Measurements from ENCODE around the gene CHRM5. TPM values are rescaled to one million over a fixed set of nuclear protein-coding genes. Genes with fewer than 3 reads are reported as not detected.

Gene CHRM5
- total and polyA plus RNA-seq, 2 of the 8 experiments (the other 6 are each of a cell fraction or from before 2014, with no cell fraction given) = not detected

GRCh38 chr15:34046471-34047145 lies 78.3 kb downstream of the CHRM5 start:
- no peak overlapping the region for H3K27ac ChIP-seq (ENCODE audit: low read depth, low read length)
- no peaks in the 10 kb centered on the region for H3K4me1 ChIP-seq (replicated peaks in 1 of 4; ENCODE audit: control insufficient read depth in 3 of 4, insufficient read depth in 4 of 4, low read length in 3 of 4)
- no peak overlapping the region for H4K8ac ChIP-seq (ENCODE audit: extremely low read depth, insufficient read depth, low read length)
- CTCF ChIA-PET (ENCODE audit: partially characterized antibody) = interaction anchor here (0.5 to 1.4 kb wide), 2 partner anchors 12 to 1330 kb away, joined by 3 to 4 read pairs; no protein-coding TSS in a partner anchor
- H3K18ac ChIP-seq (ENCODE audit: extremely low read depth, low read length) = no peak overlapping the region
- TF ChIP-seq NANOG (IDR thresholded peaks at IDR 0.05; ENCODE audit: insufficient read depth, low read depth, low read length, poor library complexity, severe bottlenecking) (no peak), TAF1 (IDR thresholded peaks at IDR 0.05; ENCODE audit: low read depth, low read length) (no peak), TAF7 (optimal IDR thresholded peaks at IDR 0.05; ENCODE audit: borderline replicate concordance, low read depth, low read length) (no peak), TCF12 (IDR thresholded peaks at IDR 0.05; ENCODE audit: low read depth, low read length) (no peak), MAFK (IDR thresholded peaks at IDR 0.05; ENCODE audit: low read depth, low read length) (no peak), NRF1 (IDR thresholded peaks at IDR 0.05; ENCODE audit: low read depth, low read length) (no peak)
- H3K23me2 ChIP-seq (ENCODE audit: low read depth, low read length) = no peaks in the 10 kb centered on the region
- H4K91ac ChIP-seq (replicated peaks; ENCODE audit: insufficient read length, low read length) = no peak overlapping the region
- H3K4me3 ChIP-seq (ENCODE audit: extremely low read depth in 1 of 4, insufficient read depth in 2 of 4, low read depth in 3 of 4, low read length in 4 of 4) = no peak overlapping the region
- DNase-seq (ENCODE audit: low read depth in 1 of 2, low spot score in 2 of 2) (no peak), FAIRE-seq (no peak)
- H4K20me1 ChIP-seq (replicated peaks in 1 of 2; ENCODE audit: control insufficient read depth in 1 of 2, insufficient read depth in 2 of 2, low read length in 2 of 2) = no peaks in the 10 kb centered on the region
- H3K79me2 ChIP-seq (ENCODE audit: control insufficient read depth in 1 of 2, insufficient read depth in 2 of 2, low read length in 2 of 2) = no peaks in the 10 kb centered on the region
- H3K14ac ChIP-seq (ENCODE audit: insufficient read length) = no peak overlapping the region
- no peak overlapping the region for H2BK120ac ChIP-seq (replicated peaks; ENCODE audit: low read depth, low read length)
- no peak overlapping the region for H4K5ac ChIP-seq (ENCODE audit: insufficient read length, low read depth, low read length)
- POLR2A ChIA-PET (ENCODE audit: partially characterized antibody) = no interaction called here
- no peak overlapping the region for H2BK20ac ChIP-seq (ENCODE audit: low read length)
- H3K79me1 ChIP-seq (ENCODE audit: low read depth, low read length) = no peaks in the 10 kb centered on the region
- H2BK12ac ChIP-seq (ENCODE audit: low read depth, low read length) = no peak overlapping the region
- 0 out of 4 replicates have a peak, but pooled peaks cover 0 to 3% of the 10 kb centered on the region in 2 experiments for H3K9me3 ChIP-seq (ENCODE audit: insufficient read depth in 2 of 2, low read depth in 1 of 2, low read length in 1 of 2)
- no peak overlapping the region for H3K4ac ChIP-seq (replicated peaks; ENCODE audit: insufficient read length, low read depth, low read length)
- no peak overlapping the region for H2AFZ ChIP-seq (ENCODE audit: low read length)
- H3K23ac ChIP-seq (ENCODE audit: insufficient read length) = no peak overlapping the region
- H3K56ac ChIP-seq (replicated peaks; ENCODE audit: insufficient read length, low read depth, low read length) = no peak overlapping the region
- no peak overlapping the region for H2BK5ac ChIP-seq (ENCODE audit: low read depth, low read length)
- H3K4me2 ChIP-seq (ENCODE audit: insufficient read depth in 1 of 2, low read depth in 2 of 2, low read length in 2 of 2) = no peak overlapping the region
- H3K9ac ChIP-seq (replicated peaks in 1 of 4; ENCODE audit: extremely low read depth in 1 of 4, low read depth in 3 of 4, low read length in 3 of 4) = no peak overlapping the region
- H3K36me3 ChIP-seq (ENCODE audit: control insufficient read depth in 2 of 4, insufficient read depth in 4 of 4, low read length in 3 of 4) = no peaks in the 10 kb centered on the region
- H2AK5ac ChIP-seq (ENCODE audit: low read depth, low read length) = no peak overlapping the region
- H2BK15ac ChIP-seq (ENCODE audit: low read length) = no peak overlapping the region
- 88% methylated on average over 11 of the region's 16 CpGs; no CpG with 5 or more reads in 1 of the 2 experiments for WGBS, 2 experiments (ENCODE audit: extremely low coverage in 1 of 2, insufficient coverage in 1 of 2, insufficient read length in 1 of 2, insufficient replicate concordance in 2 of 2, low coverage in 1 of 2, low lambda C conversion rate in 2 of 2, missing lambda C conversion rate in 1 of 2)
- H3K27me3 ChIP-seq (replicated peaks in 1 of 4; ENCODE audit: control insufficient read depth in 3 of 4, extremely low read depth in 1 of 4, insufficient read depth in 3 of 4, low read length in 3 of 4) = no peaks in the 10 kb centered on the region; a peak in 1 of 7 replicates
